Neural progenitor cell (in vitro differentiated cells): ENCODE results near the gene KCNJ9.

Experiments used
- EZH2 ChIP-seq: fragments of 200-600 bp; sonication (generic); IDR thresholded peaks from 2 replicates; pipeline ENCODE4 v1.6.1; 2017; ENCODE audit warnings: antibody characterized with exemption, mild to moderate bottlenecking, moderate library complexity
- EZH2phosphoT487 ChIP-seq: fragments of 200-600 bp; sonication (generic); IDR thresholded peaks from 2 replicates; pipeline ENCODE4 v1.6.1; 2017; ENCODE audit warnings: antibody characterized with exemption
- TF ChIP-seq, protein P1 (sequence below): fragments of 200-600 bp; sonication (generic); IDR thresholded peaks from 2 replicates; pipeline ENCODE4 v1.5.1; 2017; ENCODE audit warnings: antibody characterized with exemption, mild to moderate bottlenecking

DNA sequence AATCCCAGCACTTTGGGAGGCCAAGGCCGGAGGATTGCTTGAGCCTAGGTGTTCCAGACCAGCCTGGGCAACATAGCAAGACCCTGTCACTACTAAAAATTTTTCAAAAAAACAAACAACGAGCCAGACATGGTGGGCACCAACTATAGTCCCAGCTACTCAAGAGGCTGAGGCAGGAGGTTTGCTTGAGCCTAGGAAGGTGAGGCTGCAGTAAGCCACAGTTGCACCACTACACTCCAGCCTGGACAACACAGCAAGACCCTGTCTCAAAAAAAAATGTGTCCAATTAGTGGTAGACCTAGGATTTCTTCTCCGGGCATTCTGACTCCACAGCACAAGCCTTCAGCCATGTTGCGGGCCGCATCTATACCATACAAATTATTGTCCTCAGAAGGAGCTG lies 23.8 kb downstream of the KCNJ9 start:
- TF ChIP-seq, protein P1, sequence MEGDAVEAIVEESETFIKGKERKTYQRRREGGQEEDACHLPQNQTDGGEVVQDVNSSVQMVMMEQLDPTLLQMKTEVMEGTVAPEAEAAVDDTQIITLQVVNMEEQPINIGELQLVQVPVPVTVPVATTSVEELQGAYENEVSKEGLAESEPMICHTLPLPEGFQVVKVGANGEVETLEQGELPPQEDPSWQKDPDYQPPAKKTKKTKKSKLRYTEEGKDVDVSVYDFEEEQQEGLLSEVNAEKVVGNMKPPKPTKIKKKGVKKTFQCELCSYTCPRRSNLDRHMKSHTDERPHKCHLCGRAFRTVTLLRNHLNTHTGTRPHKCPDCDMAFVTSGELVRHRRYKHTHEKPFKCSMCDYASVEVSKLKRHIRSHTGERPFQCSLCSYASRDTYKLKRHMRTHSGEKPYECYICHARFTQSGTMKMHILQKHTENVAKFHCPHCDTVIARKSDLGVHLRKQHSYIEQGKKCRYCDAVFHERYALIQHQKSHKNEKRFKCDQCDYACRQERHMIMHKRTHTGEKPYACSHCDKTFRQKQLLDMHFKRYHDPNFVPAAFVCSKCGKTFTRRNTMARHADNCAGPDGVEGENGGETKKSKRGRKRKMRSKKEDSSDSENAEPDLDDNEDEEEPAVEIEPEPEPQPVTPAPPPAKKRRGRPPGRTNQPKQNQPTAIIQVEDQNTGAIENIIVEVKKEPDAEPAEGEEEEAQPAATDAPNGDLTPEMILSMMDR: no peak
- TF ChIP-seq EZH2 (no peak), EZH2phosphoT487 (no peak)
